GM21360 (cell line): ENCODE data around the gene ZNF577.

Experiments used
- ATAC-seq: cut with Tn5 transposase; IDR thresholded peaks from one replicate; pipeline ENCODE4 v1.9.1; 2021; ENCODE audit warnings: mild to moderate bottlenecking, moderate library complexity; ENCODE audit not compliant: unreplicated experiment

The ZNF577 gene

GRCh38 chr19:51873097-51873496, 14.7 kb downstream of the ZNF577 start:
- no peak for ATAC-seq

- ATAC-seq = no peak
Observed at GRCh38 chr19:51861870-51862622, 25.7 kb downstream of the ZNF577 start.

- no peak for ATAC-seq
Observed at GRCh38 chr19:51837145-51837544, 50.6 kb downstream of the ZNF577 start.

DNA sequence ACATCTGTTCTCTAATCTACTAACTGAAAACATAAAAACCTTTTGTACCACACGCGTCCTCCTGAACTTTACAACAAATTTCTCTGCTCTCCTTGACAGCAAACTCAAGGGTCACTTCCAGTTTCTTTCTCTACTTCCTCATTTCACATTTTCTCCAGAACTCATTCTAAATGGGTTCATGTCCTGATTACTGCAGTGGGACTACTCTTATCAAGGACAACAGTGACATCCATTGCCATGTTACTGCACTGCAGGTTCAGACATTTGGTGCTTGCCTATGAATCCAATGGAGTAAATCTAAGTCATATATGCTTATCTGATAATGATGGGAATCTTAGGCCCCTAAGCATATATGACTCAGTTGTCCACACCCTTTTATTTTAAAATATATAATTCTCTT, 57.5 kb downstream of the ZNF577 start:
- no peak for ATAC-seq

- no peak for ATAC-seq
Observed at GRCh38 chr19:51824281-51825005, 63.3 kb downstream of the ZNF577 start.

DNA sequence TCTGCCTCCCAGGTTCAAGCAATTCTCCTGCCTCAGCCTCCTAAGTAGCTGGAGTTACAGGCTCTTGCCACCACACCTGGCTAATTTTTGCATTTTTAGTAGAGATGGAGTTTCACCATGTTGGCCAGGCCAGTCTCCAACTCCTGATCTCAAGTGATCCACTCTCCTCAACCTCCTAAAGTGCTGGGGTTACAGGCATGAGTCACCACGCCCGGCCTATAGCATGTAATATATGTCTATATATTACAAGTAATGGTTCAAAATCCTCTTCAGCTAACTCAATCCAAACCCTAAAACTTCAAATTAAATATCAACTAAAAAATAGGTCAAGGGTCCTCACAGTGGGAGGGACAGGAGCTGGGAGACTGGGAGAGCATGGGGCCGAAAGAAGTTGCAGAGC, 64.8 kb downstream of the ZNF577 start:
- no peak for ATAC-seq

GRCh38 chr19:51822325-51822724, 65.4 kb downstream of the ZNF577 start:
- no peak for ATAC-seq

DNA sequence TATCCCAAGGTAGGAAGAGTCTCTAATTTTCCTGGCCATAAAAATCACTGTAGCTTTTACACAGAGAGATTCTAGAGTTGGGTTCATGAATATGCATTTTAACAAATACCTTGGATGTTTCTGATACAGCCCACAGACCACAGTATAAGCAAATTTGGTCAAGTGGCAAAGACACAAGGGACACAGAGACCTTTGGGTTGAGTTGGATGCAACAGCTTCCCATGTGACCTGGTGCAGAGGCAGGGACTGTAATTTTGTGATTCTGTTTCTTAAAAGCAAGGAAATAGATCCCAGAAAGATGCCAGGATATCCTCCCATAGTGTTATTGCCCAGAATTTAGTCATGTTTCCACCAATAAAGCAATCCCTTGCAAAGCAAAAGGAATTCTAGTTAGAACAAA, 65.8 kb downstream of the ZNF577 start:
- no peak for ATAC-seq

DNA sequence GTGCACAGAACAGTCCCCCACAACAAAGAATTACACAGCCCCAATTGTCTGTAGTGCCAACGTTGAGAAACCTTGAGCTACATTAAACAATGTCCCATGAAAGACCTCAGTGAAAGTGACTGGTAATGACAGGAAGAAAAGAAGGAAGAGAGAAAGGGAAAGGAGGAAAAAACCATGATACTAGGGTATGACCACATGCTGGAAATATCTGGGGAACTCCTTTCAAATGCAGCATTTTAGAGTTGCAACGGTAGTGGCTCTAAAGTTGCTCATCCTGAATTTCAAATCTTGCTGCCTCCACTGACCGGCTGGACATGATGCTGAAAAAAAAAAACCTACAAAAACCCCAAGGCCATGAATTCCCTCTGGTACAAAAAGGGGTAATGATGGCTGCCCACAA, 66.3 kb downstream of the ZNF577 start:
- ATAC-seq = no peak
